AG10803 (cell line): ENCODE data around the gene IFI30.

Experiments
- DNase-seq: peaks from one replicate; pipeline ENCODE4 v3.0.0; 2010; ENCODE audit warnings: low read depth
- H3K4me3 ChIP-seq: 2 replicates; pipeline ENCODE4 v1.5.1; 2011; ENCODE audit warnings: mild to moderate bottlenecking, low read length, control low read depth
- CTCF ChIP-seq: conservative IDR thresholded peaks from 2 replicates; pipeline ENCODE4 v1.5.1; 2011; ENCODE audit warnings: mild to moderate bottlenecking, low read length, control low read depth, inconsistent platforms

IFI30 gene

GRCh38 chr19:18143902-18144301 is 29.7 kb upstream of the IFI30 start:
- no peak for DNase-seq
- H3K4me3 ChIP-seq: no peak overlapping the region
- TF ChIP-seq CTCF: no peak

- no peak overlapping the region for H3K4me3 ChIP-seq
- DNase-seq: no peak
- TF ChIP-seq CTCF: no peak
These were observed 29.3 kb upstream of the IFI30 start for GRCh38 chr19:18144361-18144760.

GRCh38 chr19:18144906-18145305 is 28.7 kb upstream of the IFI30 start:
- DNase-seq: no peak
- no peak for TF ChIP-seq CTCF
- no peak overlapping the region for H3K4me3 ChIP-seq

- DNase-seq: no peak
- H3K4me3 ChIP-seq: no peak overlapping the region
- TF ChIP-seq CTCF: no peak
These were observed 28.1 kb upstream of the IFI30 start for GRCh38 chr19:18145391-18145999.

GRCh38 chr19:18147396-18147795 is 26.2 kb upstream of the IFI30 start:
- DNase-seq: no peak
- no peak for TF ChIP-seq CTCF
- no peak overlapping the region for H3K4me3 ChIP-seq

- no peak for DNase-seq
- TF ChIP-seq CTCF: no peak
- H3K4me3 ChIP-seq: no peak overlapping the region
These were observed 24.0 kb upstream of the IFI30 start for GRCh38 chr19:18149596-18149975.

GRCh38 chr19:18150776-18151624 is 22.6 kb upstream of the IFI30 start:
- TF ChIP-seq CTCF: no peak
- DNase-seq: no peak
- H3K4me3 ChIP-seq: no peak overlapping the region
